PC-3 (cell line): ENCODE measurements around the gene ILKAP. TPM values are rescaled to one million over a fixed set of nuclear protein-coding genes. Genes with fewer than 3 reads are reported as not detected.

Source experiments
- ATAC-seq: fragments of 200-7000 bp; cut with Tn5 transposase; 2 replicates; pipeline ENCODE4 v1.9.1; 2020; ENCODE audit warnings: mild to moderate bottlenecking, moderate library complexity
- Bru-seq: library from RNA; stranded (reverse); fragments of 400-500 nt; gene quantifications from one replicate; lab custom pipeline; 2021; lab: Mats Ljungman, UMichigan
- BruChase-seq, 2 experiments: library from RNA; stranded (reverse); fragments of 400-500 nt; gene quantifications; one replicate each; lab custom pipeline; 2021; lab: Mats Ljungman, UMichigan
- BruUV-seq: library from RNA; stranded (reverse); fragments of 400-500 nt; replicated peaks from 2 replicates; lab custom pipeline; 2021; lab: Mats Ljungman, UMichigan
- CTCF ChIA-PET: fragments of 300-600 bp; sonication (Branson Sonifier 250); formaldehyde crosslinking; loops from one replicate; lab custom pipeline; 2022; ENCODE audit warnings: antibody characterized with exemption; lab: Charles Lee
- POLR2A ChIA-PET: fragments of 300-600 bp; sonication (Branson Sonifier 250); formaldehyde crosslinking; loops from one replicate; lab custom pipeline; 2022; ENCODE audit warnings: antibody characterized with exemption; ENCODE audit not compliant: unreplicated experiment; lab: Charles Lee
- DNase-seq: peaks from one replicate; pipeline ENCODE4 v3.0.0-alpha.2; 2015
- H2AFZ ChIP-seq: fragments of 300-600 bp; sonication (generic); 2 replicates; pipeline ENCODE4 v1.6.0; 2016; ENCODE audit warnings: antibody characterized with exemption, low read length
- H3F3A ChIP-seq: fragments of 300-600 bp; sonication (generic); one replicate; pipeline ENCODE4 v1.6.0; 2017; ENCODE audit warnings: antibody characterized with exemption, low read length, control low read depth, mild to moderate bottlenecking; ENCODE audit not compliant: unreplicated experiment
- H3K27ac ChIP-seq: fragments of 300-600 bp; sonication (generic); 2 replicates; pipeline ENCODE4 v1.5.1; 2016; ENCODE audit warnings: mild to moderate bottlenecking, low read length
- H3K27me3 ChIP-seq: fragments of 300-600 bp; sonication (generic); 2 replicates; pipeline ENCODE4 v1.6.1; 2016; ENCODE audit warnings: low read length, mixed read lengths
- H3K36me3 ChIP-seq: fragments of 300-600 bp; sonication (generic); 2 replicates; pipeline ENCODE4 v1.6.1; 2016; ENCODE audit warnings: low read depth, mixed run types, low read length, mixed read lengths
- H3K4me1 ChIP-seq: fragments of 300-600 bp; sonication (generic); 2 replicates; pipeline ENCODE4 v1.5.1; 2016; ENCODE audit warnings: low read length; ENCODE audit not compliant: insufficient read depth
- H3K4me2 ChIP-seq: fragments of 300-600 bp; sonication (generic); 2 replicates; pipeline ENCODE4 v1.6.0; 2016; ENCODE audit warnings: low read length
- H3K4me3 ChIP-seq: fragments of 300-600 bp; sonication (generic); 2 replicates; pipeline ENCODE4 v1.5.1; 2016; ENCODE audit warnings: mild to moderate bottlenecking, low read length, mixed read lengths
- H3K79me2 ChIP-seq: fragments of 300-600 bp; sonication (generic); 2 replicates; pipeline ENCODE4 v1.6.1; 2017; ENCODE audit warnings: low read length, mixed read lengths
- H3K9ac ChIP-seq: fragments of 300-600 bp; sonication (generic); 2 replicates; pipeline ENCODE4 v1.6.0; 2016; ENCODE audit warnings: mild to moderate bottlenecking, low read length
- H3K9me2 ChIP-seq: fragments of 300-600 bp; sonication (generic); replicated peaks from 2 replicates; pipeline ENCODE4 v1.6.1; 2016; ENCODE audit warnings: mixed run types, low read length, mixed read lengths
- H3K9me3 ChIP-seq: fragments of 300-600 bp; sonication (generic); 2 replicates; pipeline ENCODE4 v1.6.1; 2016; ENCODE audit warnings: low read length, mixed read lengths
- H4K20me1 ChIP-seq: fragments of 300-600 bp; sonication (generic); 2 replicates; pipeline ENCODE4 v1.6.1; 2016; ENCODE audit warnings: low read length, mixed read lengths
- EZH2 ChIP-seq: fragments of 300-600 bp; sonication (generic); IDR thresholded peaks from one replicate; pipeline ENCODE4 v1.6.1; 2017; ENCODE audit warnings: antibody characterized with exemption, mild to moderate bottlenecking, low read length; ENCODE audit not compliant: unreplicated experiment
- EZH2phosphoT487 ChIP-seq: fragments of 300-600 bp; sonication (generic); IDR thresholded peaks from 2 replicates; pipeline ENCODE4 v1.6.1; 2018; ENCODE audit warnings: mild to moderate bottlenecking, antibody characterized with exemption, low read length, borderline replicate concordance
- intact Hi-C: fragments of 100-400 bp; cut with micrococcal nuclease; formaldehyde crosslinking; loops from 2 replicates; pipeline ENCODE4 v1.9.0; 2023
- long read RNA-seq: library from polyadenylated mRNA; unstranded; transcript quantifications from one replicate; pipeline ENCODE4 v2.0.0, GENCODE V29; 2021; ENCODE audit not compliant: unreplicated experiment
- total RNA-seq: library from RNA; depleted of rRNA; stranded (reverse); fragments of >200 nt; gene quantifications from 2 replicates; pipeline ENCODE4 v1.2.3, GENCODE V29; 2014; rRNA removed
- TF ChIP-seq, protein P1 (sequence below): fragments of 300-600 bp; sonication (generic); conservative IDR thresholded peaks from 2 replicates; pipeline ENCODE4 v1.5.1; 2017; ENCODE audit warnings: antibody characterized with exemption, low read depth, mild to moderate bottlenecking, low read length

ILKAP gene
- total RNA-seq (28.7 and 30.7 TPM in 2 replicates), Bru-seq, nascent RNA (percentile 88 among the genes with signal in this experiment), BruChase-seq, experiment 1, labeled RNA remaining after a 6-hour chase (percentile 80 among the genes with signal in this experiment), BruChase-seq, experiment 2, labeled RNA remaining after a 2-hour chase (percentile 89 among the genes with signal in this experiment)
- long read RNA-seq, transcript ILKAP-201 (12 exons, 1,490 nt) = major isoform, 18 of 51 reads
- long read RNA-seq, partial matches to known transcripts = 11 of 51 reads
- long read RNA-seq, other reads (novel, unspliced or antisense) = 19 of 51 reads

- Histone ChIP-seq H3K27me3 (peaks cover 13% of the 10 kb centered on the region; the same call in 1 of the 2 replicates), H3F3A (no peaks in the 10 kb centered on the region), H3K79me2 (peaks cover 48% of the 10 kb centered on the region), H3K9me2 (no peaks in the 10 kb centered on the region), H4K20me1 (peaks cover 38% of the 10 kb centered on the region), H3K9me3 (no peaks in the 10 kb centered on the region), H3K36me3 (no peaks in the 10 kb centered on the region), H3K4me3 (peak within 1 kb of the TSS; percentile 82), H3K4me1 (peaks cover 27% of the 10 kb centered on the region), H3K27ac (peak within 1 kb of the TSS; percentile 17; the same call in 1 of the 2 replicates), H3K9ac (peak within 1 kb of the TSS; percentile 92), H2AFZ (peak within 1 kb of the TSS; percentile 97), H3K4me2 (peak within 1 kb of the TSS; percentile 94)
- no TSS peak for BruUV-seq
- ATAC-seq (peak; percentile 98), DNase-seq (peak; percentile 88)
- ChIA-PET CTCF (no interaction called here), POLR2A (interaction anchor here (1.0 kb wide), 1 partner anchor 142 kb away, joined by 3 read pairs; the partner anchor contains the start of gene SCLY)
- intact Hi-C loops = no loop called here
- TF ChIP-seq EZH2phosphoT487 (no peak), EZH2 (no peak)
- TF ChIP-seq, protein P1, sequence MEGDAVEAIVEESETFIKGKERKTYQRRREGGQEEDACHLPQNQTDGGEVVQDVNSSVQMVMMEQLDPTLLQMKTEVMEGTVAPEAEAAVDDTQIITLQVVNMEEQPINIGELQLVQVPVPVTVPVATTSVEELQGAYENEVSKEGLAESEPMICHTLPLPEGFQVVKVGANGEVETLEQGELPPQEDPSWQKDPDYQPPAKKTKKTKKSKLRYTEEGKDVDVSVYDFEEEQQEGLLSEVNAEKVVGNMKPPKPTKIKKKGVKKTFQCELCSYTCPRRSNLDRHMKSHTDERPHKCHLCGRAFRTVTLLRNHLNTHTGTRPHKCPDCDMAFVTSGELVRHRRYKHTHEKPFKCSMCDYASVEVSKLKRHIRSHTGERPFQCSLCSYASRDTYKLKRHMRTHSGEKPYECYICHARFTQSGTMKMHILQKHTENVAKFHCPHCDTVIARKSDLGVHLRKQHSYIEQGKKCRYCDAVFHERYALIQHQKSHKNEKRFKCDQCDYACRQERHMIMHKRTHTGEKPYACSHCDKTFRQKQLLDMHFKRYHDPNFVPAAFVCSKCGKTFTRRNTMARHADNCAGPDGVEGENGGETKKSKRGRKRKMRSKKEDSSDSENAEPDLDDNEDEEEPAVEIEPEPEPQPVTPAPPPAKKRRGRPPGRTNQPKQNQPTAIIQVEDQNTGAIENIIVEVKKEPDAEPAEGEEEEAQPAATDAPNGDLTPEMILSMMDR = no peak
These were observed at the start of gene ILKAP for GRCh38 chr2:238203094-238203972. Gene ILKAP (minus strand): TSS chr2:238203695. CDS start chr2:238203553, 142 bp downstream.

DNA sequence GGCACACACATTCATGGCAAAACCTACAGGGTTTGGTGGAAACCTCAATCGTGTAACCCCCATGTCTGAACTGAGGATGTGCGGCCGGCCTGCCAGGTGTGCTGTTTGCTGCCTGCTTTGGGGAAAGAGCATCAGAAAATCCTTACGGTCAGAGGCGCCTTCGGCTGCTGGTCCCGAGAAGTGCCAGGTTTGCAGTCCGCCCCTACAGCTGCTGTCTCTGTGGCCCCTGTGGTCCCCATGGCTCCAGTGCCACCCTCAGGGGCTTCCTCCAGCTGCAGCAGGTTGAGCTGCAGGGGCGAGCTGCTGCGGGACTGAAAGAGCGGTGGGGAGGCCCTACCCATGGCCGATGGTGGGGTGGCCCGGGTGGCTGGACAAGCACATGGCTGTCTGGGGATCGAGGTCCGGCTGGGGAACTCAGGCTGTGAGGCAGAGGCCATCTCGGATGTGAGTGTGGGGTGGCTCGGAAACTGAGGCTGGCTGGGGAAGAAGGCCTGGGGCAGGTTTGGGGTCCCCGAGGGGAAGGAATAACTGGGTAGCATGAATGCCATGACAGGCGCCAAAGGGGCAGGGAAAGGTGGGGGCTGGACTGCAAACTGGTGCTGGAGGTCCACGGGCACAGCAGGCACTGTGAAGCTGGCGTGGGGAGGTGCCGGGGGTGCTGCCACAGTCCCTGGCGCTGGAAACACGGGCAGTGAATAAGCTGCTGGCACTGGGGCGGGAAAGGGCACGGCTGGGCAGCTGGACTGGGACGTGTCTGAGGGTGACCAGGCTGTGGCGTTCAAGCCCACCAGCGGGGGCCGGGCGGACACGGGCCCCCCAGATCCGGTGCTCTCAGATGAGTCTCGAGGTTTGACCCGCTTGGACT, 49.5 kb upstream of the ILKAP start:
- CTCF ChIA-PET = no interaction called here
- intact Hi-C loops = no loop called here
- Histone ChIP-seq H3K9me2 (no peaks in the 10 kb centered on the region), H3K4me1 (no peaks in the 10 kb centered on the region), H3K4me2 (no peak overlapping the region), H3K79me2 (no peaks in the 10 kb centered on the region), H3K27me3 (no peaks in the 10 kb centered on the region), H3K9me3 (no peaks in the 10 kb centered on the region), H4K20me1 (no peaks in the 10 kb centered on the region), H3K9ac (no peak overlapping the region), H3K27ac (no peak overlapping the region), H2AFZ (no peak overlapping the region), H3K4me3 (no peak overlapping the region), H3K36me3 (peaks cover 9% of the 10 kb centered on the region), H3F3A (no peaks in the 10 kb centered on the region)
- POLR2A ChIA-PET = no interaction called here
- BruUV-seq = no TSS peak
- no peak for DNase-seq
- no peak for ATAC-seq
- TF ChIP-seq, protein P1 = no peak
- no peak for TF ChIP-seq EZH2
